Measurements from ENCODE around the gene NUP50.

GRCh38 chr22:45125188-45125587, 38.5 kb upstream of the NUP50 start:
- no peak for TF ChIP-seq L3MBTL2 (conservative IDR thresholded peaks at IDR 0.05)
- TF ChIP-seq NFRKB (IDR thresholded peaks at IDR 0.05) = no peak
- TF ChIP-seq FOXK2 (IDR thresholded peaks at IDR 0.05) = no peak
- no peak for TF ChIP-seq SUZ12 (IDR thresholded peaks at IDR 0.05)
- no peak for TF ChIP-seq ELF4 (IDR thresholded peaks at IDR 0.05)
- no peak for TF ChIP-seq FOXM1 (IDR thresholded peaks at IDR 0.05; ENCODE audit: borderline replicate concordance)
- no peak for TF ChIP-seq TARDBP (IDR thresholded peaks at IDR 0.05)
- TF ChIP-seq BHLHE40 (IDR thresholded peaks at IDR 0.05; ENCODE audit: borderline replicate concordance) = no peak
